SK-N-MC (cell line): ENCODE results near the gene AFAP1L2.

Source experiments
- DNase-seq: peaks from one replicate; pipeline ENCODE4 v3.0.0-alpha.2; 2011; ENCODE audit warnings: low read depth, low spot score
- H3K27ac ChIP-seq: fragments of 200-600 bp; sonication (generic); 2 replicates; pipeline ENCODE4 v1.5.1; 2016; ENCODE audit warnings: mixed run types
- H3K36me3 ChIP-seq: fragments of 200-600 bp; sonication (generic); 2 replicates; pipeline ENCODE4 v1.6.1; 2017; ENCODE audit warnings: antibody characterized with exemption, low read length, mixed read lengths; ENCODE audit not compliant: insufficient read depth
- H3K4me3 ChIP-seq: fragments of 200-600 bp; sonication (generic); 2 replicates; pipeline ENCODE4 v1.5.1; 2016
- H3K9ac ChIP-seq: fragments of 200-600 bp; sonication (generic); 2 replicates; pipeline ENCODE4 v1.8.0; 2017; ENCODE audit warnings: mixed run types, mixed read lengths; ENCODE audit not compliant: insufficient read length
- H3K9me3 ChIP-seq: fragments of 200-600 bp; sonication (generic); 2 replicates; pipeline ENCODE4 v1.6.1; 2017; ENCODE audit warnings: low read depth, mild to moderate bottlenecking, antibody characterized with exemption, low read length, moderate library complexity, mixed read lengths
- EZH2 ChIP-seq: fragments of 200-600 bp; sonication (generic); IDR thresholded peaks from one replicate; pipeline ENCODE4 v1.6.1; 2017; ENCODE audit warnings: antibody characterized with exemption
- FOXP2 ChIP-seq: optimal IDR thresholded peaks from 2 replicates; pipeline ENCODE3; 2011; ENCODE audit warnings: mild to moderate bottlenecking, moderate library complexity; ENCODE audit not compliant: insufficient read depth; ENCODE audit errors: extremely low read length, control extremely low read depth
- POLR2AphosphoS5 ChIP-seq: IDR thresholded peaks from 2 replicates; pipeline ENCODE4 v1.6.1; 2012; ENCODE audit warnings: mild to moderate bottlenecking, low read depth, low read length, borderline replicate concordance

AFAP1L2 gene

GRCh38 chr10:114294549-114294948, 109.8 kb downstream of the AFAP1L2 start:
- Histone ChIP-seq H3K36me3 (no peaks in the 10 kb centered on the region), H3K27ac (no peak overlapping the region), H3K4me3 (no peak overlapping the region), H3K9me3 (no peaks in the 10 kb centered on the region), H3K9ac (no peak overlapping the region)
- no peak for TF ChIP-seq FOXP2
- TF ChIP-seq EZH2, result no peak
- TF ChIP-seq POLR2AphosphoS5, result no peak
- DNase-seq, result no peak

GRCh38 chr10:114293075-114293474, 111.2 kb downstream of the AFAP1L2 start:
- Histone ChIP-seq H3K9ac (no peak overlapping the region), H3K4me3 (no peak overlapping the region), H3K36me3 (no peaks in the 10 kb centered on the region), H3K27ac (no peak overlapping the region), H3K9me3 (no peaks in the 10 kb centered on the region)
- no peak for TF ChIP-seq POLR2AphosphoS5
- TF ChIP-seq FOXP2, result no peak
- TF ChIP-seq EZH2, result no peak
- DNase-seq, result no peak

GRCh38 chr10:114291516-114291915, 112.8 kb downstream of the AFAP1L2 start:
- no peak for DNase-seq
- TF ChIP-seq FOXP2, result no peak
- TF ChIP-seq POLR2AphosphoS5, result no peak
- TF ChIP-seq EZH2, result no peak
- Histone ChIP-seq H3K9me3 (no peaks in the 10 kb centered on the region), H3K27ac (no peak overlapping the region), H3K36me3 (no peaks in the 10 kb centered on the region), H3K9ac (no peak overlapping the region), H3K4me3 (no peak overlapping the region)

DNA sequence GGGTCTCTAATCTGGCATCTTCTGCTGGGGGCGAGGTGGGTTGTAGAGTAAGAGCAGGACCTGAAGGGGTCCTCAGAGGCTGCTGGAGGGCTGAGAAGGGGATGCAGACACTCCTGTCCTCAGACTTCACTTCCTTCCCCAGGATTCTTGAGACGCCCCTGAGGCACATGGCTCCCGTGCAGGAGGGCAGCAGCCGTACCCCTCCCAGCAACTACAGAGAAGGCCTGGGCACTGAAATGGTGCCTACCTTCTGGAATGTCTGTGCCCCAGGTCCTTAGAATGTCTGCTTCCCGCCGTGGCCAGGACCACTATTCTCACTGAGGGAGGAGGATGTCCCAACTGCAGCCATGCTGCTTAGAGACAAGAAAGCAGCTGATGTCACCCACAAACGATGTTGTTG, 113.2 kb downstream of the AFAP1L2 start:
- H3K9me3 ChIP-seq, result no peaks in the 10 kb centered on the region
- TF ChIP-seq EZH2 (no peak), POLR2AphosphoS5 (no peak), FOXP2 (no peak)

GRCh38 chr10:114290038-114290437, 114.3 kb downstream of the AFAP1L2 start:
- no peaks in the 10 kb centered on the region for H3K9me3 ChIP-seq
- TF ChIP-seq EZH2 (no peak), FOXP2 (no peak), POLR2AphosphoS5 (no peak)
- H3K4me3 ChIP-seq, result no peak overlapping the region
- no peak for DNase-seq
- no peaks in the 10 kb centered on the region for H3K36me3 ChIP-seq
- no peak overlapping the region for H3K9ac ChIP-seq
- H3K27ac ChIP-seq, result no peak overlapping the region

More for the DNA sequence above, 113.2 kb downstream of the AFAP1L2 start:
- Histone ChIP-seq H3K36me3 (no peaks in the 10 kb centered on the region), H3K9ac (no peak overlapping the region), H3K27ac (no peak overlapping the region), H3K4me3 (no peak overlapping the region)
- DNase-seq, result no peak

- TF ChIP-seq POLR2AphosphoS5 (no peak), EZH2 (no peak), FOXP2 (no peak)
- no peak for DNase-seq
- Histone ChIP-seq H3K27ac (no peak overlapping the region), H3K4me3 (no peak overlapping the region), H3K36me3 (no peaks in the 10 kb centered on the region), H3K9me3 (no peaks in the 10 kb centered on the region), H3K9ac (no peak overlapping the region)
These were observed 115.2 kb downstream of the AFAP1L2 start for GRCh38 chr10:114289096-114289436.

GRCh38 chr10:114288424-114289095, 115.7 kb downstream of the AFAP1L2 start:
- no peak for DNase-seq
- H3K9me3 ChIP-seq, result no peaks in the 10 kb centered on the region
- no peak overlapping the region for H3K4me3 ChIP-seq
- TF ChIP-seq EZH2 (no peak), FOXP2 (no peak), POLR2AphosphoS5 (no peak)
- no peak overlapping the region for H3K27ac ChIP-seq
- H3K9ac ChIP-seq, result no peak overlapping the region
- no peaks in the 10 kb centered on the region for H3K36me3 ChIP-seq

DNA sequence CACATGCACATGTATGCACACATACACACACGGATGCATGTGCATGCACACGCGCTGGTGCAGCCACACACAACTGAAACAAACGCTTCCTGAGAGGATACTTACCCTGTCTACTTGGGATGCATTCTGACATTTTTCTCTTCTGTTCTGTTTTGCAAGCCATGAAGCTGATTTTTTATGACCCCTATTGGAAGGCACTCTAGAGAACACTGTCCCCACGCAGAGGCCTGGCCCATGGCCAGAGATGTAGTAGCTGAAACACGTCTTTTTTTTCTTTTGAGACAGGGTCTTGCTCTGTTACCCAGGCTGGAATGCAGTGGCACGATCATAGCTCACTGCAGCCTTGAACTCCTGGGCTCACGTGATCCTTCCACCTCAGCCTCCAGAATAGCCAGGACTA, 117.4 kb downstream of the AFAP1L2 start:
- Histone ChIP-seq H3K4me3 (no peak overlapping the region), H3K9me3 (no peaks in the 10 kb centered on the region), H3K9ac (no peak overlapping the region), H3K36me3 (no peaks in the 10 kb centered on the region), H3K27ac (no peak overlapping the region)
- DNase-seq, result no peak
- TF ChIP-seq POLR2AphosphoS5, result no peak

DNA sequence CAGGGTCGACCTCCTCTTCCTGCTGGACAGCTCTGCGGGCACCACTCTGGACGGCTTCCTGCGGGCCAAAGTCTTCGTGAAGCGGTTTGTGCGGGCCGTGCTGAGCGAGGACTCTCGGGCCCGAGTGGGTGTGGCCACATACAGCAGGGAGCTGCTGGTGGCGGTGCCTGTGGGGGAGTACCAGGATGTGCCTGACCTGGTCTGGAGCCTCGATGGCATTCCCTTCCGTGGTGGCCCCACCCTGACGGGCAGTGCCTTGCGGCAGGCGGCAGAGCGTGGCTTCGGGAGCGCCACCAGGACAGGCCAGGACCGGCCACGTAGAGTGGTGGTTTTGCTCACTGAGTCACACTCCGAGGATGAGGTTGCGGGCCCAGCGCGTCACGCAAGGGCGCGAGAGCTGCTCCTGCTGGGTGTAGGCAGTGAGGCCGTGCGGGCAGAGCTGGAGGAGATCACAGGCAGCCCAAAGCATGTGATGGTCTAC, 118.3 kb downstream of the AFAP1L2 start:
- no peak for TF ChIP-seq POLR2AphosphoS5
- no peak for TF ChIP-seq FOXP2
- no peak for TF ChIP-seq EZH2
- no peaks in the 10 kb centered on the region for H3K9me3 ChIP-seq

More for the DNA sequence above, 118.3 kb downstream of the AFAP1L2 start:
- Histone ChIP-seq H3K36me3 (no peaks in the 10 kb centered on the region), H3K4me3 (no peak overlapping the region), H3K9ac (no peak overlapping the region), H3K27ac (no peak overlapping the region)
- DNase-seq, result no peak
